Liver (tissue), 9 donors: ENCODE measurements around the gene ANK3. TPM values are rescaled to one million over a fixed set of nuclear protein-coding genes. Genes with fewer than 3 reads are reported as not detected.

ENCODE experiments used
- DNase-seq: peaks from one replicate; pipeline ENCODE4 v3.0.0-alpha.2; 2017; ENCODE audit warnings: low spot score
- H3K27ac ChIP-seq, 2 donors: one replicate each; pipeline ENCODE4 v1.7.0; 2013; ENCODE audit warnings: inconsistent platforms in 2 of 2, low read length in 2 of 2, control low read depth in 1 of 2, low read depth in 1 of 2, mild to moderate bottlenecking in 1 of 2
- H3K27me3 ChIP-seq, 4 donors: one replicate each; pipeline versions ENCODE4 v1.6.1 to v1.7.0; 2013; ENCODE audit warnings: low read length in 3 of 4, inconsistent platforms in 1 of 4, mild to moderate bottlenecking in 1 of 4, moderate library complexity in 1 of 4; ENCODE audit not compliant: control insufficient read depth in 4 of 4, insufficient read depth in 4 of 4
- H3K36me3 ChIP-seq, 4 donors: one replicate each; pipeline versions ENCODE4 v1.6.1 to v1.7.0; 2013; ENCODE audit warnings: low read length in 3 of 4, mild to moderate bottlenecking in 3 of 4, low read depth in 1 of 4, moderate library complexity in 1 of 4; ENCODE audit not compliant: control insufficient read depth in 4 of 4, insufficient read depth in 3 of 4
- H3K4me1 ChIP-seq, 4 donors: one replicate each; pipeline versions ENCODE4 v1.6.1 to v1.7.0; 2013; ENCODE audit warnings: low read length in 3 of 4, mild to moderate bottlenecking in 3 of 4, moderate library complexity in 1 of 4; ENCODE audit not compliant: control insufficient read depth in 4 of 4, insufficient read depth in 4 of 4
- H3K4me3 ChIP-seq, 3 donors: one replicate each; pipeline versions ENCODE4 v1.6.1 to v1.7.0; 2013; ENCODE audit warnings: low read length in 3 of 3, control low read depth in 1 of 3, low read depth in 1 of 3, mild to moderate bottlenecking in 1 of 3
- H3K9ac ChIP-seq, 2 donors: one replicate each; pipeline ENCODE4 v1.7.0; 2013; ENCODE audit warnings: low read length in 2 of 2, mild to moderate bottlenecking in 2 of 2, moderate library complexity in 2 of 2, control low read depth in 1 of 2, low read depth in 1 of 2
- H3K9me3 ChIP-seq, 4 donors: one replicate each; pipeline versions ENCODE4 v1.6.1 to v1.7.0; 2013; ENCODE audit warnings: low read length in 3 of 4; ENCODE audit not compliant: control insufficient read depth in 4 of 4
- EGR1 ChIP-seq, 2 donors: IDR thresholded peaks; 2 replicates each; pipeline ENCODE4 v1.6.1; 2016 to 2018; ENCODE audit warnings: antibody characterized with exemption in 2 of 2, low read depth in 2 of 2
- FOXA2 ChIP-seq: IDR thresholded peaks from 2 replicates; pipeline ENCODE4 v1.6.1; 2016; ENCODE audit warnings: antibody characterized with exemption
- GABPA ChIP-seq, 2 donors: IDR thresholded peaks in 1 of 2; conservative IDR thresholded peaks in 1 of 2; 2 replicates each; pipeline ENCODE4 v1.6.1; 2016; ENCODE audit warnings: antibody characterized with exemption in 2 of 2, mild to moderate bottlenecking in 1 of 2, moderate library complexity in 1 of 2
- HNF4A ChIP-seq, 2 donors: conservative IDR thresholded peaks; 2 replicates each; pipeline ENCODE4 v1.6.1; 2016; ENCODE audit warnings: antibody characterized with exemption in 2 of 2, mild to moderate bottlenecking in 2 of 2
- HNF4G ChIP-seq: IDR thresholded peaks from 2 replicates; pipeline ENCODE4 v1.6.1; 2016; ENCODE audit warnings: antibody characterized with exemption
- JUND ChIP-seq, 2 donors: IDR thresholded peaks; 2 replicates each; pipeline ENCODE4 v1.6.1; 2016; ENCODE audit warnings: antibody characterized with exemption in 2 of 2
- MAX ChIP-seq: IDR thresholded peaks from 2 replicates; pipeline ENCODE4 v1.6.1; 2016; ENCODE audit warnings: antibody characterized with exemption
- NR2F2 ChIP-seq: IDR thresholded peaks from 2 replicates; pipeline ENCODE4 v1.6.1; 2016; ENCODE audit warnings: antibody characterized with exemption
- RAD21 ChIP-seq, 2 donors: IDR thresholded peaks; 2 replicates each; pipeline ENCODE4 v1.6.1; 2016; ENCODE audit warnings: antibody characterized with exemption in 2 of 2, mild to moderate bottlenecking in 2 of 2
- RXRA ChIP-seq, 2 donors: IDR thresholded peaks; 2 replicates each; pipeline ENCODE4 v1.6.1; 2017 to 2018; ENCODE audit warnings: antibody characterized with exemption in 2 of 2, mild to moderate bottlenecking in 1 of 2
- SP1 ChIP-seq: IDR thresholded peaks from 2 replicates; pipeline ENCODE4 v1.6.1; 2018; ENCODE audit warnings: antibody characterized with exemption, mild to moderate bottlenecking
- TAF1 ChIP-seq: conservative IDR thresholded peaks from 2 replicates; pipeline ENCODE4 v1.6.1; 2016; ENCODE audit warnings: antibody characterized with exemption, mild to moderate bottlenecking
- YY1 ChIP-seq: IDR thresholded peaks from 2 replicates; pipeline ENCODE4 v1.6.1; 2016; ENCODE audit warnings: antibody characterized with exemption, mild to moderate bottlenecking
- ZBTB33 ChIP-seq: IDR thresholded peaks from 2 replicates; pipeline ENCODE4 v1.6.1; 2016; ENCODE audit warnings: antibody characterized with exemption
- WGBS: extraction: QIAGEN DNeasy Blood & Tissue Kit; methylation state at CpG from one replicate; pipeline ENCODE4 v1.1.7; 2013; 5-methylcytosine and 5-hydroxymethylcytosine counted together
- polyA plus RNA-seq, 2 donors: library from polyadenylated mRNA; stranded (reverse) in 1 of 2; unstranded in 1 of 2; fragments of 200-250 nt in 1 of 2; fragments of >200 nt in 1 of 2; fragmentation: Nextera tagmentation in 1 of 2; extraction: Ambion mirVana in 1 of 2; gene quantifications; one replicate each; pipeline versions ENCODE4 v1.2.1 to v1.2.3, GENCODE V29; 2013 to 2015
- total RNA-seq, 2 donors: library from RNA; depleted of rRNA; stranded (reverse); fragments of >200 nt; gene quantifications; one replicate each; pipeline ENCODE4 v1.2.3, GENCODE V29; 2014
- TF ChIP-seq, protein P1 (sequence below): fragments of 150-350 bp; IDR thresholded peaks from 2 replicates; pipeline ENCODE4 v1.5.1; 2017; ENCODE audit warnings: improper control_type of control experiment, low read depth, low read length; ENCODE audit not compliant: missing input control
- TF ChIP-seq, protein P2 (sequence below): IDR thresholded peaks from 2 replicates; pipeline ENCODE4 v1.6.1; 2016; ENCODE audit warnings: antibody characterized with exemption, mild to moderate bottlenecking
- donor health status: healthy.
- donor health status: healthy.
- donor health status: healthy.
- donor health status: healthy.
- donor health status: healthy.

Gene ANK3
- total and polyA plus RNA-seq, 4 donors, result 5.7 to 30.0 (median 9.7) TPM

DNA sequence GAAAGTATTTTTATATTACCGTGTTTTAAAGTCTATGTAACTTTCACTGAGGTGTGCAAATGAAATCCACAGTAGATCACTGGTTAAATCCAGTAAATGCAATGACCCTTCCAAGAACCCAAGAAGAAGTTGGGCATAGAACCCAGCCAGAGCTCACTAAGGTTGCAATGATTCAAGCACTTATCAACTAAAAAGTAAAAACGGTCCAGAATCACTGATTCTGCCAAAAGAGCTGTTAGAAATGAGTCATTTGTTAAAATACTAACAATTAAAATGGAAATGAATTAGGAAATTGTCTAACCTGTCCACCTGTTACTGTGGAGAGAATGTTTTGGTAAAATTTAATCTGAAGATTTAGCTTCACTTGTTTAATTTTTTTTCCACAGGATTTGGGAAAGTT is 74.4 kb downstream of the ANK3 start:
- Histone ChIP-seq H3K27ac (no peak overlapping the region), H3K4me3 (no peak overlapping the region), H3K4me1 (no peaks in the 10 kb centered on the region), H3K9me3 (no peaks in the 10 kb centered on the region), H3K36me3 (no peaks in the 10 kb centered on the region), H3K27me3 (no peaks in the 10 kb centered on the region), H3K9ac (no peak overlapping the region)
- TF ChIP-seq HNF4G (no peak), NR2F2 (no peak), EGR1 (IDR thresholded peaks at IDR 0.05; ENCODE audit: low read depth in 2 of 2) (no peak), HNF4A (conservative IDR thresholded peaks at IDR 0.05) (no peak), TAF1 (no peak), JUND (IDR thresholded peaks at IDR 0.05) (no peak), ZBTB33 (no peak), SP1 (no peak), GABPA (IDR thresholded peaks at IDR 0.05 in 1 of 2, conservative IDR thresholded peaks at IDR 0.05 in 1 of 2) (no peak), FOXA2 (no peak), MAX (no peak)
- TF ChIP-seq, protein P1, sequence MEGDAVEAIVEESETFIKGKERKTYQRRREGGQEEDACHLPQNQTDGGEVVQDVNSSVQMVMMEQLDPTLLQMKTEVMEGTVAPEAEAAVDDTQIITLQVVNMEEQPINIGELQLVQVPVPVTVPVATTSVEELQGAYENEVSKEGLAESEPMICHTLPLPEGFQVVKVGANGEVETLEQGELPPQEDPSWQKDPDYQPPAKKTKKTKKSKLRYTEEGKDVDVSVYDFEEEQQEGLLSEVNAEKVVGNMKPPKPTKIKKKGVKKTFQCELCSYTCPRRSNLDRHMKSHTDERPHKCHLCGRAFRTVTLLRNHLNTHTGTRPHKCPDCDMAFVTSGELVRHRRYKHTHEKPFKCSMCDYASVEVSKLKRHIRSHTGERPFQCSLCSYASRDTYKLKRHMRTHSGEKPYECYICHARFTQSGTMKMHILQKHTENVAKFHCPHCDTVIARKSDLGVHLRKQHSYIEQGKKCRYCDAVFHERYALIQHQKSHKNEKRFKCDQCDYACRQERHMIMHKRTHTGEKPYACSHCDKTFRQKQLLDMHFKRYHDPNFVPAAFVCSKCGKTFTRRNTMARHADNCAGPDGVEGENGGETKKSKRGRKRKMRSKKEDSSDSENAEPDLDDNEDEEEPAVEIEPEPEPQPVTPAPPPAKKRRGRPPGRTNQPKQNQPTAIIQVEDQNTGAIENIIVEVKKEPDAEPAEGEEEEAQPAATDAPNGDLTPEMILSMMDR, result no peak
- 72% methylated on average over 2 of the region's 2 CpGs for WGBS
- DNase-seq, result no peak

DNA sequence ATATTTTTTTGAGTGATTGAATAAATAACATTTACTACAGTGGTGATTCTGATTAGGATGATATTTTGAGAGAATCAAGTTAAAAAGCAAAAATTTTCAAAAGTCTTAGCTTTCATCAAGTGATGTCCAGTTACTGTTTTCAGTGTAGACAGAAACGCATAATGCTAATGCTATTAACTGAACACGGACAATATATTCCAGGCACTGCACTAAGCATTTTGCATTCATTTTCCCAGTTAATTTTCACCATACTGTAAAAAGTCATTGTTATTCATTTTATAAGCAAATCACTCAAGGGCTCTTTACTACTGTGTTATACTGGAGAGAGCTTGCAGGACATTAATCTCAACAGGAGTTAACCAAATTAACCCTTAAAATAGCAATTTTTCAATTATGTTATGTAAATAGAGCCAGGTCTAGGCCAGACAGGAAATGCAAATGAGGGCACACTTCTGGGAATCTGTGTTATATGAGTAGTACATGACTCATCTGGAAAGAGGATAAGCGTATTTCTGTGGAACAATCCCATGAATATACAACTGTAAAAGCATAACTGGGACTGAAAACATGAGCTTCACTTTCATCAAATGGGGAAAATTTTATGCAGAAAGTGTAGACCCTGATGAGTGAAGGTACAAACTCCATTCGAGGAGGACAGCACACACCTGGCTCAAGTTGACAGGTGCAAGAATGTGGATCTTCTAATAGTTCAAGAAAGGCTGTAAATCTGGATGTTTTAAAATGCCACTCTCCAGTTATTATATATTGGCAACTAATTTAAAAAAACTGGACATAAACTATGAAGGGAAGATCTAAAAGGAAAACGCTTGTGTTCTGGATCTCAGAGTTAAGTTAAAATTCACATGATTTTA is 75.4 kb downstream of the ANK3 start:
- 83% methylated on average over 5 of the region's 5 CpGs for WGBS
- Histone ChIP-seq H3K9ac (no peak overlapping the region), H3K27ac (peak overlapping the region in 1 of 2 donors; percentile 18)

GRCh38 chr10:60313589-60313952 is 76.1 kb downstream of the ANK3 start:
- 82% methylated on average over 1 of the region's 1 CpG for WGBS
- Histone ChIP-seq H3K9ac (no peak overlapping the region), H3K27ac (no peak overlapping the region), H3K4me1 (no peaks in the 10 kb centered on the region), H3K9me3 (no peaks in the 10 kb centered on the region), H3K36me3 (no peaks in the 10 kb centered on the region), H3K4me3 (no peak overlapping the region), H3K27me3 (no peaks in the 10 kb centered on the region)
- DNase-seq, result no peak
- no peak for TF ChIP-seq FOXA2
- TF ChIP-seq, protein P1, result no peak
- TF ChIP-seq, protein P2, sequence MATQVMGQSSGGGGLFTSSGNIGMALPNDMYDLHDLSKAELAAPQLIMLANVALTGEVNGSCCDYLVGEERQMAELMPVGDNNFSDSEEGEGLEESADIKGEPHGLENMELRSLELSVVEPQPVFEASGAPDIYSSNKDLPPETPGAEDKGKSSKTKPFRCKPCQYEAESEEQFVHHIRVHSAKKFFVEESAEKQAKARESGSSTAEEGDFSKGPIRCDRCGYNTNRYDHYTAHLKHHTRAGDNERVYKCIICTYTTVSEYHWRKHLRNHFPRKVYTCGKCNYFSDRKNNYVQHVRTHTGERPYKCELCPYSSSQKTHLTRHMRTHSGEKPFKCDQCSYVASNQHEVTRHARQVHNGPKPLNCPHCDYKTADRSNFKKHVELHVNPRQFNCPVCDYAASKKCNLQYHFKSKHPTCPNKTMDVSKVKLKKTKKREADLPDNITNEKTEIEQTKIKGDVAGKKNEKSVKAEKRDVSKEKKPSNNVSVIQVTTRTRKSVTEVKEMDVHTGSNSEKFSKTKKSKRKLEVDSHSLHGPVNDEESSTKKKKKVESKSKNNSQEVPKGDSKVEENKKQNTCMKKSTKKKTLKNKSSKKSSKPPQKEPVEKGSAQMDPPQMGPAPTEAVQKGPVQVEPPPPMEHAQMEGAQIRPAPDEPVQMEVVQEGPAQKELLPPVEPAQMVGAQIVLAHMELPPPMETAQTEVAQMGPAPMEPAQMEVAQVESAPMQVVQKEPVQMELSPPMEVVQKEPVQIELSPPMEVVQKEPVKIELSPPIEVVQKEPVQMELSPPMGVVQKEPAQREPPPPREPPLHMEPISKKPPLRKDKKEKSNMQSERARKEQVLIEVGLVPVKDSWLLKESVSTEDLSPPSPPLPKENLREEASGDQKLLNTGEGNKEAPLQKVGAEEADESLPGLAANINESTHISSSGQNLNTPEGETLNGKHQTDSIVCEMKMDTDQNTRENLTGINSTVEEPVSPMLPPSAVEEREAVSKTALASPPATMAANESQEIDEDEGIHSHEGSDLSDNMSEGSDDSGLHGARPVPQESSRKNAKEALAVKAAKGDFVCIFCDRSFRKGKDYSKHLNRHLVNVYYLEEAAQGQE, result no peak
- TF ChIP-seq TAF1, result no peak
- TF ChIP-seq HNF4A (conservative IDR thresholded peaks at IDR 0.05), result no peak
- no peak for TF ChIP-seq RXRA (IDR thresholded peaks at IDR 0.05)
- no peak for TF ChIP-seq GABPA (IDR thresholded peaks at IDR 0.05 in 1 of 2, conservative IDR thresholded peaks at IDR 0.05 in 1 of 2)
- TF ChIP-seq SP1, result no peak
- TF ChIP-seq NR2F2, result no peak
- TF ChIP-seq JUND (IDR thresholded peaks at IDR 0.05), result no peak
- no peak for TF ChIP-seq EGR1 (IDR thresholded peaks at IDR 0.05; ENCODE audit: low read depth in 2 of 2)
- TF ChIP-seq HNF4G, result no peak
- TF ChIP-seq MAX, result no peak
- no peak for TF ChIP-seq YY1

More for the DNA sequence above, 75.4 kb downstream of the ANK3 start:
- no peaks in the 10 kb centered on the region for H3K36me3 ChIP-seq
- no peaks in the 10 kb centered on the region for H3K9me3 ChIP-seq
- no peak overlapping the region for H3K4me3 ChIP-seq
- H3K4me1 ChIP-seq, result no peaks in the 10 kb centered on the region
- TF ChIP-seq RAD21 (IDR thresholded peaks at IDR 0.05) (no peak), JUND (IDR thresholded peaks at IDR 0.05) (peak in 1 of 2 donors; percentile 50)
- H3K27me3 ChIP-seq, result no peaks in the 10 kb centered on the region
- DNase-seq, result no peak
